GM19025 (cell line): ENCODE data around the gene MMAB.

Source experiments
- ATAC-seq: cut with Tn5 transposase; IDR thresholded peaks from one replicate; pipeline ENCODE4 v1.9.1; 2021; ENCODE audit warnings: mild to moderate bottlenecking, low read depth, moderate library complexity; ENCODE audit not compliant: unreplicated experiment

The MMAB gene

DNA sequence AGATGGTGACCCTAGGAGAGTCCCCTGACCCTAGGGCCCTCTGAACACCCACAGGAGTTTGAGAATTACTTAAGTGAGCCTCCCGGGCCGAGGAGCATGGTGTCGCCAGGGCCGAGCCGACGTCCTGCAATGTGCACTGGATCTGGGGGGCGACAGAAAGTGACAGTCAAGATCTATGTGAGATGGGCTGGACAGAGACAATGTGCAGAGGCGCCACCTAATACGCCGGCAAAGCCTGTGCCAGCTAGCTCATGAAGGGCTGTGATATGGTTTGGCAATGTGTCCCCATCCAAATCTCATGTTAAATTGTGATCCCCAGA lies 11.6 kb downstream of the MMAB start:
- no peak for ATAC-seq

DNA sequence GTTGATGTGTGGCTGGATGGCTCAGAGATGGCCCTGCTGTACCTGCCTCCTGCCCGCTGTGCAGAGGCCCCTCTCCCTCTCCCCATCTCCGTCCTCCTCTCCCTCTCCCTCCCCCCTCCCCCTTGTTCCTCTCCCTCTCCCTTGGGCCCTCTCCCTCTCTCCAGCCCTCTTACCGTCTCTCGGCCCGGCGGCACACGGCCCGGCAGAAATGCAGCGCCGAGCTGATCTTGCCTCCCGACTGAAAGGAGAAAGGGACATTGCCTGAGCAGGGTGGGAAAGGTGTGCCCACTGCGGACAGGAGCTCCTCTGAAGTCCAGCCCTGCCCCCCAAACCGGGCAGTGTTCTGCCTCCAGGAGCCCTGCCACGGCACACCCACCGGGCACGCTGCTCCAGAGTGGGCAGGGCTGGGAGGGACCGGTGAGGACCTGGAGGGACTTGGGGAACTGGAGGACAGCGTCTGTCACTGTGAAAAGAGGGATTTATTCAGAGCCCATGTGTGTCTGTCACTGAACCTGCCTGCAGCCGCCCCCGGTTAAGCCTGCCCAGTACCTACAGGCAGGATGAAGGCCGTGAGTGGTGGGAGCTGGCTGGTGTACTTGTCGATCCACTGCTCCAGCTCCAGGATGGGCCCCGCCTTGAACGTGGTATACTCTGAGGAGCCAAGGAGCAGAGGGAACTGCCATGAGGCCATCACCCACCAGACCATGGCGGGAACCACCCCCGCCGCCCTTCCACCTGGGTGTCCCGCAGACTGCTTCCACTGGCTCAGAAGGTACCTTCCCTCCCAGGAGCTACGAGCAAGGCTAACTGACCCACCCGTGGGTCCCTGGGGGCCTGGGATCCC lies 12.2 kb downstream of the MMAB start:
- ATAC-seq = no peak

DNA sequence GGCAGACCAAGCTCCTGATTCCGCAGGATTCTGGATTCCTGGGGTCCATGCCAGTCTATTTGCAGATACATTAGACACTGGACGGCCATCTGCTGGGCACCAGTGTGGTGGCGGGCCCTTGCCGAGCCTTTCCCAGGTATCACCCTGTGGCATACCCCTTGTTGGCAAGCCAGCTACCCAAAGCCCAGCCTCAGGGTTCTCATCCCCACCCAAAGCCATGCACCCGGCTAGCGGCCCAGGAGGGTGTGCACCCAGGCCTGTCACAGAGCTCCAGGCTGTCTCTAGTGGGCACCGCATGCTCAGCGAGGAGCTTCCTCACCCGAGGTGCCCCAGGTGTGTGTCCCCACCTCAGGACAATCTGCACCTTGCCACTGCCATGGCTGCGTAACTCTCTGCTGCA lies 13.7 kb downstream of the MMAB start:
- no peak for ATAC-seq

DNA sequence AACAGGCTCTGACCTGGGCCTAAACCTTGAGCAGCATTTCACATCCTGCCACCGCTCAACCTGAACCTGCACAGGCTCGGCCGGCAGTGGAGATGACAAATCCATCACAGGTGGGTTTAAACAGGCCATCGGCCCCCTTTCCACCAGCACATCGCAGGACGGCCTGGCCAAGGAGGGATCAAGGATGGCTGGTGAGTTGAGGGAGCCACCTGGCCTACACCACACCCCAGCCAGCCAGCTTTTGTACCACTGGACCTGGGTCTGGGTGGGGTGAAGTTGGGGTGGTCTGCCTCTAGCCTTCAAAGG lies 14.2 kb downstream of the MMAB start:
- ATAC-seq = no peak

DNA sequence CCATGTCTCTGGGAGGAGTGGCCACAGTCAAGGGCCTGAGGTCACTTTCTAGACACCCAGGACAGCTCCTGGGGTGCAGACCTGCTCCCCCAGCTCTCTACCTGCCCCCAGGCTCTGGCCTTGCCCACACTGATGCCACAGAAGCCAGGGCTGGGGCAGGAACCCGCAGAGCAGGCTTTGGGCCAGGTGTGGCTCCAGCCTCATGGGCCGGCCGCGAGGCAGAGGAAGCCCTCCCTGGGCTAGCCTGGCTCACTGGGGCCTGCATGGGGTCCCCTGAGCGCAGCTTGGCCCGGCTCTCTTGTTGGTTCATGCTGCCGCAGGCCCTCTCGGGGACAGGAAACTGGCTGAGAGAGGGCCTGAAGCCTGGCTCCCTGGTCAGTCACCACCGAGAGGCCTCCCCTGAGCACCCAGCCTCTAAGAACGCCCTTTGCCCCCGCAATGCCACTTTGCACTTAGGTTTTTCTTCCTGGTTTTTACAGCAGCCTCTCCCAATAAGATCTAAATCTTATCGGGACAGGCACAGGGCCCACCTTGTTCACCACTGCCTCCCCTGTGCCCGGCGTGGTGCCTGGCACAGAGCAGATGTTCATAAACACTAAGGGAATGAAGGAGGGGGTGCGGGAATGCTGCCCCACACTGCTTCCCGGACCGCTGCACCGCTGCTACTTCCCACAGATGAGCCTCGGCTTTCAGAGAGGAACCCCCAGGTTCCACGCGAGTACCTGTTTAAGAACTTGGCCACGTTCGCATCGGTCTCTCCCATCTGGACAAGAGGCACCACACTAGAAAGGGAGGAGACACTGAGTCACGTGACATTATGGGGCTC lies 14.7 kb downstream of the MMAB start:
- ATAC-seq = no peak

DNA sequence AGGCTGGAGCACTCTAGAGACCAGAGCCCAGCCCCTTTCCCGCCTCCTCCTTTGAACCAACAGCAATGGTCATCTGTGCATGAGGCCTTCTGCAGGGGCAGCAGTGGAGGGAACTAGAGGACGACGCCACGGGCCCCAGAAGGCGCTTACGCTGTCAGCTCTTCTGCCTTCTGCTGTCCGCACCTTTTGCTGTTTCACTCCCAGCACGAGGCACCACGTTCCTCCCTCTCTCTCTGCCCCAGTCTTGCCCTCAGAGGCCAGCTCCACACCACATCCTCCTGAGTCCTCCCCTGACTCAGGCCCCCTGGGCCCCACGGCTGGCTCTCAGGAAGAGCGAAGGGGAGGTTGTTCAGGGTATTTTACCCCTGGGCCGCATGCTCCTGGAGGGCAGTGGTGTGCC lies 15.5 kb downstream of the MMAB start:
- ATAC-seq = no peak

DNA sequence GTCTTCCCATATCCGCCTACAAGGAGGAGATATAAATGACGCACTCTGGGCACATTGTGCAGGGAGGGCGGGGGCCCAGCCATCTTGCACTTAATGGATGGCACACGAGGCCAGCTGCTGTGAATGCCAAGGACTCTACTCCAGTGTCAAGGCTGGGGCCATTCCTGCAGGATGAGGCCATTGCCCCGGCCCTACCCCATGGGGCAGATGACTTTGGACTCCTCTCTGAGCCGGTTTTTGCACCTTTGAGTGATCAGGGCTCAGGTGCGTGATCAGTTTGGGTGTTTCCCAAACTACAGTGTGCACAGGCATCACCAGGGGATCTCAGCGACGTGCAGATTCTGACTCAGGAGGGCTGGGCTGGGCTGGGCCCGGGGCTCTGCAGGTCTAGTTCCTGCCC lies 16.1 kb downstream of the MMAB start:
- ATAC-seq = no peak

DNA sequence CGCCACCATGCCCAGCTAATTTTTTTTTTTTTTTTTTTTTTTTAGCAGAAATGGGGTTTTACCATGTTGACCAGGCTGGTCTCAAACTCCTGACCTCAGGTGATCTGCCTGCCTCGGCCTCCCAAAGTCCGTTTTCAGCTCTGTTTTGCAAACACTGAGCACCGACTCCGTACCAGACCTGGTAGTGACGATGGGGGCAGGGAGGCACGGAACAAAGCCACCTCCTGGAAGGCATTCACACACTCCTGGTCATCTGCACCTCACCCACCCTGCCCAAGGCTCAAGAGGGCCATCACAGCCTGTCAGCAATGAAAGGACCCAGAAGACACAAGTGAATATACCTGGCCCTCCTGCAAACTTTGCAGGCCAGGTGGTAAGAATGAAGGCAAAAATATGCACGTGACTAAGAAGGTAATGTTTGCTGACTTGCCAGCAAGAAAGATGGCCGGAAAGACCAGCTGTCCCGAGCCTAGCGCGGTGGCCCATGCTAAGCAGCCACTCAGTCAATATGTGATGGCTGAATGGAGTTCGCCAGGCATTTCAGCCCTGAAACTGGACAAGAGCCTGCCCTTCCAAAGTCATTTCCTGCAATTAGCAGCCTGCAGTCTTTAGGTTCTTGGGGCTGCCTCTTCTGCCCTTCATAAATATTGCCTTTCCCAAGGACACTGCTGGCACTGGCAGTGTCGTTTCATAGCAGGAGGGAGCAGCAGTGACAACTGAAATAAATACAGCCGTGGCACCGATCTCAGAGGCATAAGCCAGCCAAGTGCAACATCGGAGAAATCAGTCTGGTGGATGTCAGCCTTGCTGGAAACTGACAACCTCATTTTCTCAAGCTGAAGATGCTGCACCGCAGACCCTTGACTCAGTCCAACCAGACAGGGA lies 17.6 kb downstream of the MMAB start:
- ATAC-seq = no peak

DNA sequence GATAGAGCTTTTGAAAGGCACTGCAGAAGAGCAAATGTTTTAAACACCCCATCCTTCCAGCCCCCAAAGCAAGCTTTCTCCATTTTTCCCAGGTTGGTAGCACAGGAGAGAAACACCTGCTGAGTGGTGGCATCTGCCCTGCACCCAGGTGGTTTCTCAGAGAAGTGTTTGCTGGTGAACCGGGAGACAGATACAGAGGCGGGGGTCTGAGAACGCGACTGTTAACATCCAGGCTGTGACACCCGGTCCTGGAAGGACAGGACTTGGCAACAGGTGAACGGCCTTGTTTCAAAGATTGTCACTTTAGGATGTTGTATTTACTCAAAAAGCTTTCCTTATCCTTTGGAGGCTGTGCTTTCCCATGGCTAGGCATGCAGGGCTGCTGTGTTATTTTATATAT lies 18.5 kb downstream of the MMAB start:
- ATAC-seq = no peak

DNA sequence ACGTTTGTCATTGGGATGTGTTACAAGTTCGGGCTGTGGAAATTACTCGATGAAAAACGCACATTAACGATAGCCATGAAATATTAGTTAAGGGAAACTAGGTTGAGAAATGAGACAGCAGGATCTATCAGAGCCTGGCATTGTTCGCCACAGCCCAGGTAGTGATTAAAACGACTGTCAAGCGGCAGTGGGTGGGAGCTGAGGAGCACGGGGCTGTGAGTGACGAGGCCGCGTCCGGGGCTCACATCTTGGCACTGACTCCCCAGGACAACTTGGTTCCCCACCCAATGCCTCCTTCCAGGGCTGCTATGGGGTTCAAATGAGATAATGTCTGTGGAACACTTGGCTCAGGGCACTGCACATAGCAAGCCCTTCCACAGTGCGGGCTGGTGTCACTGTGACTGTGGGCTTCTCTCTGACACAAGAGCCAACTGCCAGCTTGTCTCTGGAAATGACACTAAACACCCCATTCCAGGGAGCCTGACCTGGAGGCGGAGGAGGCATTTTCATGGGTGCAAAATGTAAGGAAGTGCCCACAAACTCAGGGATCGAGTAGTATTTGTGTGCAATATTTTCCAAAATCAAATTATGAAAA lies 19.3 kb downstream of the MMAB start:
- ATAC-seq = no peak

DNA sequence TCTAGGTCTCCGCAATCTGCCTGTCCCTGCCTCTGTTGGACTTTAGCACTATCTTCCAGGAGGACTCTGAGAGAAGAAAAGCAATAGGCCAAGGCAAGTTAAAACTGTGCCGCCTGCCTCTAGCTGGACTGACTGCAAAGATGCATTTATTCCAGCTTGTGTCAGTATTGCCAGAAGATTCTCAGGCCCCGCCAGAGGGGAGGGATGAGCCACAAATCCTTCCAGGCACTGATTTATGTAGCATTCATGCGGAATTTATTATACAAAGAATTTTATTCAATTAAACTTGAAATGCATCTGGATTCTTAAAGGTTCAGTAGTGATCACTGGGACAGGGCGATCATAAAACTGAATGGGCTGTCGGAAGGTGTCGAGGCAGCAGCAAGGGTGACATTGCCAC lies 19.8 kb downstream of the MMAB start:
- no peak for ATAC-seq

DNA sequence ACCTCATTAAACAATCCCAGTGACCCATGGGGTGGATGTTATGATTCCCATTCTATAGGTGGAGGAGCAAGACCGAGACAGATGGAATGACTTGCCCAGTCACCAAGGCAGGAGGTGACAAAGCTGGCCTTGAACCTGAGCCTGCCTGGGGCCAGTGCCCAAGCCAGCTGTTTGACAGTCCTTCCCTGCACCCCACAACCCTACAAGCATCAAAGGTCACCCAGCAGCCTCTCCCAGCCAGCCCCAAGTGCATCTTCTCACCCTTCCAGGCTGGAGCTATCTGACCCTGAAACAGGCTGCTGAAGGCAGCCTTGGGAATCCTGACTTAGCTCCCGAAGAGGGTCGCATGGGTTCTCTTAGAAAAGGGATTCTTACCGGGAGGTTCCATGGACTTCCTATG lies 20.3 kb downstream of the MMAB start:
- ATAC-seq = no peak

DNA sequence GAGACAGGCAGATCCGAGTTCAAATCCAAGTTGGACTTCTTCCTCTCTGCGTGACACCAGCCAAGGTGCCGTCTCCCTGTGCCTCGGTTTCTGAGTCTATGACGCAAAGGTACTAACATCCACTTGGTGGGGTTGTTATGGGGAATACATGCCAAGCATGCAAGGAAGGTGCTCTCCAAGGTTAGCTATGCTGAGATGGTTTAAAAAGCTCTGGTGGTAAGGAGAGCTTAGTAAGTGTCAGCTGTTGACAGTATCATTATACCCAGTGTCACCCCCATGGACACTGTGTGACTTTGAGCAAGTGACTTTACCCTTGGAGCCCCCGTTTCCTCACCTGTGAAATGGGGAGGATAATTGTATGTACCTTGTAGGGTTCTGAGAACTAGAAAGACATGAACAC lies 22.2 kb downstream of the MMAB start:
- no peak for ATAC-seq

DNA sequence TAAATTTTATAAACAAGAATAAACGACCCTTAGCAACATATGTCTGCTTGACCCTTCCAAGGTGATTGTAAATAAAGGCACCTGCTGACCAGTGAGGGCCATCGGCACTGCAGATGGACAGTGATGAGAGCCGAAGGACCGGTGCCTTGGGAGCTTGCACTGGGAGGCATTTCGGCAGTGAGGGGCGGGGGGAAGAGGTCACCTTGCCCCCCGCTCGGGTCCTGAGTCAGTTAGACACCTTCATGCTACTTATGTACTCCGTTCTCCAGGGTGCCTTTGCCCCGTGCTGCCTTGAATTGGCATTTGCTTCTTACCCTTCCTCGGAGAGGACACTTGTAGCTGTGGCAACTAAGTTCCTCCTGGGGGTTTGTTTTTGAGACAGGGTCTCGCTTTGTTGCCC lies 23.0 kb downstream of the MMAB start:
- no peak for ATAC-seq

DNA sequence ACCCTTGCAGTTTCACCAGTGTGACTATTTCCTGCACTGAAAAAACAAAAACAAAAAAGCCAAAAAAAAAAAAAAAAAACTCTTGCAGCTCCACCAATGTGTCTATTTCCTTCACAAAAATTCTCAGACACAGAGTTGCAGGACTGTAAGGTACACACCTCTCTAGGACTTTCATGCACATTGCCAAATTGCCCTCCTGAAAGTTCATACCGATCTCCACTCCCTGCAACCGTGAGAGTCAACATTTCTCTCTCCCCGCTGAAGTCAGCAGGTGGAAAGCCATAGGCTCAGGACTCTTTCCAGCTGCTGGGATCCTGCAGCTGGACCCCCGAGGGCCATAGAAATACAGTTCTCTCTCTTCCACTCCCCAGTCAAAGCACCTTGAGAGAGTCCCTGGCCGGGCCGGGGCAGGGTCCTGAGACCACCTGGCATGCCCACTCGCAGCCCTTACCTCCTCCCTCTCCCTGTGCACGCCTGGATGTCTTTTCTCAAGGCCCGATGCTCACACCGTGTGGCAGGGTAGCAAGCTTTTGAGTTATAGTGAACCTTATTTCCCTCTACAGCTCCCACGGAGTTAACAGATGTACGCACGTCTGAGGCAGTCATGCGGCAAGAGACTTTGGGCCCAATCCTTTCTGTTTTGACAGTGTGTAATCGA lies 23.6 kb downstream of the MMAB start:
- ATAC-seq = no peak

DNA sequence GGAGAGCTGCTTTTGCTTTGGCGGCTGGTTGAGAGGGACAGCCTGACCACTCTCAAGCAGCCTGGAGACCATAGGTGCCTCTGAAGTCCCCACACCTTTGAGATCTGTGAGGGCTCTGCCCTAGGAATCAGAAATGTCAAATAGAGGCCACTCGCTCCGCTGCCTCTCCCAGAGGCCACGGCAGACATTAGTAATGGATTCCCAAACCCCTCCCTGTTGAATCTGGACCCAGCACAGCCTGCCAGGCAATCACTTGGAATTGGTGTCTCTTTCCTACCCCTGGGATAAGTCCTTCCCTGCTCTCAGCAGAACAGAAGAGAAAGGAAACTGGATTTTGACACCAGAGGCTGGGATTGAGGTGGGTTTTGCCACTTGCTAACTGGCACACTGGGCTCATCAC lies 25.0 kb downstream of the MMAB start:
- no peak for ATAC-seq

DNA sequence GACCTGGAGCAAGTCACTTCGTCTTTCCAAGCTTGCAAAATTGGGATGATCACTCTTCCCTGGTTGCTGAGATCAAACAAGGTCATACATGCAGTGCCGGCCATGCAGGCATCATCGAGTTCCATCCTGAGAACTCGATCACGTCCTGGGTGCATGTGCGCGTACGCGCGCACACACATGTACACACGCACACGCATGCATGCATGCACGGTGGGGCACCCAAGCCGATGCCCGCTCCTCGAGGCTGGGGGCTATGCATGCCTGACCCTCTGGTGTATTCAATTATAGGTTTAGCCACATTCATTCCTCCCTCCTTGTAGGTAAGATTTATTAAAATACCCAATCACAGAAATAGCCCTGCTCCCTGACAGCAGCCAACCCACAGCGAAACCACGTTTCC lies 26.0 kb downstream of the MMAB start:
- no peak for ATAC-seq

DNA sequence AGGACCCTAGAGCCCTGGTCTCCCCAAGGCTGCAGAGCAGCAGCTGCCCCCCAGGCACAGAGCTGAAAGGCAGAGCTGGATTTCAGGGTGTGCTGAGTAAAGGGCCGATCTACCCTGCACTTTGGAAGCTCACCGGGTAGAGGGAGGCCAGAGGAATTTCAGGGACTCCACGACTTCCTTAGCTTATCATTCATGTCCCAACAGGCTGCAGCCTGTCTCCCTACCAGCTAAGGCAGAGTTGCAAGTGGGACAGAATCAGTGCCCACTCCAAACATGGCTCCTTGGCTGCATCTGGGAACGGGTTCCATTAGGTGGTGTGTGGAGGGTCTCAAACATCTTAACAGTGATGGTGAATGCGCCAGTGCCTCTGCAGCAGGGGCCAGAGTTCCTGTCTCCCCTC lies 27.5 kb downstream of the MMAB start:
- no peak for ATAC-seq

DNA sequence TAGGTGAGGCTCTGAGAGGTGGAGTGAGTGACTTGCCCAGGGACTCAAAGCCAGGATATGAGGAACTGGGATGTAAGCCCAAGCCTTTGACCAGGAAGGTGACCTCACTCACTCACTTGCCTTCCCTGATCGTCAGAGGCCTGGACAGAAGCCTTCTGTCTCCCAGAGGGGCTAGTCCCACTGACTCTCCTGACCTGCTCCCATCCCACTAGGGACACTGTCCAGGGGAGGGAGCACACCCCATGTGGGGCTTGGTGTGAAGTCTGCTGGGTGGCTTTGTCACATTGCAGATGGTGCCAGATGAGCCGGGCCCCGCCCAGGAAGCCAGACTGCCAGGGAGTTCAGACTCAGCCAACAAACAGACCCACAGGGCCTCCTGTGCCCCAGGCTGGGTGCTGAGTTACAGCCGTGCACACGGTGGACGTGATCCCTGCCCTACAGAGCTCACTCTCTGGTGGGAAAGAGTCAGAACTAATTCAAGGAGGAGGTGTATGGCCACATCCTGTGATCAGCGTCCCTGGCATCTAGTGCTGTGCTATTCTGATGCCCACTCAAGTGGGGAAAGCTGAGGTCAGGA lies 28.3 kb downstream of the MMAB start:
- ATAC-seq = no peak

DNA sequence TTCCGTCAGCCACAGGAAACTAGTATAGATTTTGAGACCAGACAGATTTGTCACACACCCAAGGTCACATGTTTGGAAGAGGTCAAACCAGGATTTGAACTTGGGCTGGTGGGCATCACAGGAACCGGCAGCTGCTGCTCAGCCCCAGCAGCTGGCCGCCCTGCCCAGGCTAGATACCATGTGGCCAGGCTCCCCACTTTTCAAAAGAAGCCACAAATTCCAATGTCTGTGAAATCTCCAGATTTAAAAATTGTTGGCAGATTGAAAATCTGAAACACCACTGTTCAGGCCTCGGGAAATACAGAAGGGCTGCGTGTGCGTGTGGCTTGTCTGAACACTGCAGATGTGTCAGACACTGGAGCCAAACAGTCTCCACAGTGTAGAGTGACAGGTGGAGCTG lies 30.4 kb downstream of the MMAB start:
- ATAC-seq = no peak
